ENCODE data around the gene PLA2G4A.

PLA2G4A gene

GRCh38 chr1:186819126-186819525 lies 9.6 kb upstream of the PLA2G4A start:
- peak; percentile 59 for DNase-seq (ENCODE audit: low read depth, low spot score)
- CTCF ChIA-PET: no interaction called here
- no peak for TF ChIP-seq CTCF (IDR thresholded peaks at IDR 0.05; ENCODE audit: insufficient read depth, low read length, missing control alignments)
- no peak overlapping the region for H3K4me3 ChIP-seq (ENCODE audit: low read depth, low read length)
- POLR2A ChIA-PET: no interaction called here

GRCh38 chr1:186819563-186819962 lies 9.2 kb upstream of the PLA2G4A start:
- ChIA-PET CTCF (no interaction called here), POLR2A (no interaction called here)
- no peak for TF ChIP-seq CTCF (IDR thresholded peaks at IDR 0.05; ENCODE audit: insufficient read depth, low read length, missing control alignments)
- DNase-seq (ENCODE audit: low read depth, low spot score): no peak
- no peak overlapping the region for H3K4me3 ChIP-seq (ENCODE audit: low read depth, low read length)

DNA sequence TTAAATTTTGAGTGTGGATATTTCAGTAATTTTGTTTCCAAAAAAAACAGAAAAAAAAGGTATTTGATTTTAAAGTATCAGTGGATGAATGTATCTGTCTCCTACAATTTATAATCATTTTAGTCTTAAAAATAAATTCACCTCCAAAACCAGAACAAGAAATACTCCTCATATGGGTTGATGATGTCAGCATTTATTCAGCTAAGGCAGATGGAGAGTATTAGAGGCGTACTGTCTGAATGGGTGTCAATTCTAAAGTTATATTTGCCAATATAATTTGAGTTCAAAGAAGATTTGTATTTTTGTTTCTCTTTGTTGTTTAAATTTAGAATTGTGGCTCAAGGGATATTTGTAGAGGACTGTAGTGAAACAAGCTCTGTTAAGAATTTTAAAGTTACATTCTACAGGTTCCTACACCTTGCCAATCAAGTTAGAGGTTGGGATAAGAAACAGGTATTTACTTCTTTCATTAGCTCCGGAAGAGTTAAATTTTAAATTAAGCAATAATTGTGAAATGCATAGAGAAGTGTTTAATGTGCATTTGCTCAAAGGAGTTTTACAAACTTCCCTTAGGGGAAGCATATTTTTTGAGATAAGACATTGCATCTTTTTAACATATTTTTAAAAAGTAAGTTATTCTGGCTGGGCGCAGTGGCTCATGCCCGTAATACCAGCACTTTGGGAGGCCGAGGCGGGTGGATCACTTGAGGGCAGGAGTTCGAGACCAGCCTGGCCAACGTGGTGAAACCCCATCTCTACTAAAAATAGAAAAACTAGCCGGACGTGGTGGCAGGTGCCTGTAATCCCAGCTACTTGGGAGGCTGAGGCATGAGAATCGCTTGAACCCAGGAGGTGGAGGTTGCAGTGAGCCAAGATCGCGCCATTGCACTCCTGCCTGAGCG lies 1.2 kb downstream of the PLA2G4A start:
- POLR2A ChIA-PET: no interaction called here

GRCh38 chr1:186831168-186831567 lies 2.4 kb downstream of the PLA2G4A start:
- POLR2A ChIA-PET: no interaction called here
- DNase-seq (ENCODE audit: low read depth, low spot score): no peak
- no peak overlapping the region for H3K4me3 ChIP-seq (ENCODE audit: low read depth, low read length)
- no peak for TF ChIP-seq CTCF (IDR thresholded peaks at IDR 0.05; ENCODE audit: insufficient read depth, low read length, missing control alignments)
- CTCF ChIA-PET: no interaction called here

More for the DNA sequence above, 1.2 kb downstream of the PLA2G4A start:
- TF ChIP-seq CTCF (IDR thresholded peaks at IDR 0.05; ENCODE audit: insufficient read depth, low read length, missing control alignments): no peak
- CTCF ChIA-PET: interaction anchor here (0.7 to 1.0 kb wide), 2 partner anchors 150 to 224 kb away, joined by 3 to 4 read pairs; no protein-coding TSS in a partner anchor
- no peak for DNase-seq (ENCODE audit: low read depth, low spot score)
- peak overlapping the region; percentile 55; the same call in 1 of the 2 replicates for H3K4me3 ChIP-seq (ENCODE audit: low read depth, low read length)

DNA sequence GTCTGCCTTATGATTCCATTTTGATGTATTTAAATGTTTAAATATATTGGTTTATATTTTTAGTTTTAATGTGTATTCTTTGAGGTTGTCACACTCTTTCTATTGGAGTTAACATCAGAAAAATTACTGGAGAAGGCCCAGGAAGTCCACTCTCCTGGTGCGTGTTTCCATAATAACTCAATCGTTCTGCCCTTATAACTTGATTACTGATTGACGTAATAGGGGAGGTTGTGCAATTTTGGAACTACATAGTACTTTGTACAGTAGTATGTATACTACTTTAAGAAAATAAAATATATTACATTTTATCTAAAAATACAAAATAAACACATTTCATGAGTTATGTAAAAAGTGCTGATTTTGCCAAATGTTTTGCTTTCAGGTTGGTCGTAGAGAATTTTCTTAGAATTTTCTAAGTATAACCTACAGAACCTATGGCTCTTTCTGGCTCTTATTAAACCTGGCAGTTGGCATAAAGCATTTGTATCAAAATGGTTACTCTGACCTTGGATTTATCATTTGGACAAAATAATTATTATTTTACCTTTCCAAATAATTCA lies 5.7 kb downstream of the PLA2G4A start:
- CTCF ChIA-PET: no interaction called here
- POLR2A ChIA-PET: interaction anchor here (0.6 kb wide), 1 partner anchor 183 kb away, joined by 3 read pairs; no protein-coding TSS in a partner anchor
- no peak for TF ChIP-seq CTCF (IDR thresholded peaks at IDR 0.05; ENCODE audit: insufficient read depth, low read length, missing control alignments)
- DNase-seq (ENCODE audit: low read depth, low spot score): no peak
- H3K4me3 ChIP-seq (ENCODE audit: low read depth, low read length): no peak overlapping the region

DNA sequence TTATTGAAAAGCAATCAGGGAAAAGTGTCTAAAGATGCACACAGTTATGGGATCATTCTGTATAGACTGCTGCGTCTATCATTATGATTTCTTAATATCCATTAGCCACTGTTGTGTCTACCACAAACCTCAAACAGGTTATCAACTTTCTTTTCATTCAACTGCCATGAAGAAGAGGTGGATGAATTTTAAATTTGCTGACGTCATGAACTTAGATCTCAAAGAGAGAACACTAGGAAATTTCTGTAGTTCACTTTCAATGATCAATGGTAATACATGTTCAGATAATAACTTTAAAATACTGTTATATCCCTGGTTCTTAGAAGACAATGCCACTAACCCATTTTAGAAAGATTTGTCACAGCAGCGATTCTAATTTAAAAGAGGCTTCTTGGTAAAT lies 6.7 kb downstream of the PLA2G4A start:
- H3K4me3 ChIP-seq (ENCODE audit: low read depth, low read length): no peak overlapping the region
- no peak for DNase-seq (ENCODE audit: low read depth, low spot score)
- no peak for TF ChIP-seq CTCF (IDR thresholded peaks at IDR 0.05; ENCODE audit: insufficient read depth, low read length, missing control alignments)
- POLR2A ChIA-PET: no interaction called here
- CTCF ChIA-PET: no interaction called here
